ENCODE measurements around the gene CLHC1.

DNA sequence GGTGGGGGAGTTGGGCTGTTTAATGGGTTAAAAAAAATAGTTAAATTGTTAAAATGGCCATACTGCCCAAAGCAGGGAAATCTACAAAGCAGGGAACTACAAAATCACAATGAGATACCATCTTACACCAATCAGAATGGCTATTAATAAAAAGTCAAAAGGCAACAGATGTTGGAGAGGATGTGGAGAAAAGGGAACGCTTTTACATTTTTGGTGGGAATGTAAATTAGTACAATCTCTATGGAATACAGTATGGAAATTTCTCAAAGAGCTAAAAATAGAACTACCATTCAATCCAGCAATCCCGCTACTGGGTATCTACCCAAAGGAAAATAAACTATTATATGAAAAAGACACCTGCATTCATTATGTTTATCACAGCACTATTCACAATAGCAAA is 27.1 kb downstream of the CLHC1 start:
- TF ChIP-seq, protein P1, sequence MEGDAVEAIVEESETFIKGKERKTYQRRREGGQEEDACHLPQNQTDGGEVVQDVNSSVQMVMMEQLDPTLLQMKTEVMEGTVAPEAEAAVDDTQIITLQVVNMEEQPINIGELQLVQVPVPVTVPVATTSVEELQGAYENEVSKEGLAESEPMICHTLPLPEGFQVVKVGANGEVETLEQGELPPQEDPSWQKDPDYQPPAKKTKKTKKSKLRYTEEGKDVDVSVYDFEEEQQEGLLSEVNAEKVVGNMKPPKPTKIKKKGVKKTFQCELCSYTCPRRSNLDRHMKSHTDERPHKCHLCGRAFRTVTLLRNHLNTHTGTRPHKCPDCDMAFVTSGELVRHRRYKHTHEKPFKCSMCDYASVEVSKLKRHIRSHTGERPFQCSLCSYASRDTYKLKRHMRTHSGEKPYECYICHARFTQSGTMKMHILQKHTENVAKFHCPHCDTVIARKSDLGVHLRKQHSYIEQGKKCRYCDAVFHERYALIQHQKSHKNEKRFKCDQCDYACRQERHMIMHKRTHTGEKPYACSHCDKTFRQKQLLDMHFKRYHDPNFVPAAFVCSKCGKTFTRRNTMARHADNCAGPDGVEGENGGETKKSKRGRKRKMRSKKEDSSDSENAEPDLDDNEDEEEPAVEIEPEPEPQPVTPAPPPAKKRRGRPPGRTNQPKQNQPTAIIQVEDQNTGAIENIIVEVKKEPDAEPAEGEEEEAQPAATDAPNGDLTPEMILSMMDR (IDR thresholded peaks at IDR 0.05), result no peak
- no peak for TF ChIP-seq EZH2 (IDR thresholded peaks at IDR 0.05)
